CD14-positive monocyte (primary cell): ENCODE results near the gene FAM187B. TPM values are rescaled to one million over a fixed set of nuclear protein-coding genes. Genes with fewer than 3 reads are reported as not detected.
A peak's percentile ranks its signal among the peaks of the same experiment; 100 is the strongest.

Experiments used
- DNase-seq, 3 donors: peaks; one replicate each; pipeline ENCODE4 v3.0.0-alpha.2; 2011 to 2022
- H2AFZ ChIP-seq: 2 replicates; pipeline ENCODE4 v1.6.0; 2012; ENCODE audit warnings: mild to moderate bottlenecking, low read depth, low read length, inconsistent platforms; ENCODE audit not compliant: insufficient read depth, poor library complexity, severe bottlenecking
- H3K27ac ChIP-seq, 2 donors: 1 replicate in 1 of 2; 2 replicates in 1 of 2; pipeline ENCODE4 v1.5.1; 2012 to 2013; ENCODE audit warnings: low read length in 2 of 2, control low read depth in 1 of 2, inconsistent platforms in 1 of 2, low read depth in 1 of 2, mild to moderate bottlenecking in 1 of 2
- H3K27me3 ChIP-seq, 2 donors: one replicate each; pipeline versions ENCODE4 v1.6.0 to v1.6.1; 2011 to 2013; ENCODE audit warnings: low read length in 2 of 2; ENCODE audit not compliant: control insufficient read depth in 2 of 2, insufficient read depth in 2 of 2
- H3K36me3 ChIP-seq, 2 donors: replicated peaks in 1 of 2; 1 replicate in 1 of 2; 2 replicates in 1 of 2; pipeline versions ENCODE4 v1.5.1 to v1.6.1; 2012 to 2013; ENCODE audit warnings: low read length in 2 of 2, control low read depth in 1 of 2, inconsistent platforms in 1 of 2, mild to moderate bottlenecking in 1 of 2; ENCODE audit not compliant: insufficient read depth in 2 of 2, control insufficient read depth in 1 of 2
- H3K4me1 ChIP-seq, 2 donors: 1 replicate in 1 of 2; 2 replicates in 1 of 2; pipeline versions ENCODE4 v1.5.1 to v1.6.1; 2012 to 2013; ENCODE audit warnings: low read length in 2 of 2, control low read depth in 1 of 2, inconsistent platforms in 1 of 2, mild to moderate bottlenecking in 1 of 2, moderate library complexity in 1 of 2; ENCODE audit not compliant: insufficient read depth in 2 of 2, control insufficient read depth in 1 of 2
- H3K4me2 ChIP-seq: replicated peaks from 2 replicates; pipeline ENCODE3; 2012; ENCODE audit warnings: low read length, moderate library complexity, mild to moderate bottlenecking; ENCODE audit not compliant: poor library complexity, severe bottlenecking; ENCODE audit errors: extremely low read depth
- H3K4me3 ChIP-seq, 3 experiments: fragments of 200-600 bp in 1 of 3; sonication (generic) in 1 of 3; replicated peaks in 1 of 3; 1 replicate in 2 of 3; 2 replicates in 1 of 3; pipeline ENCODE4 v1.5.1; 2011 to 2013; ENCODE audit warnings: low read length in 3 of 3, mild to moderate bottlenecking in 3 of 3, control low read depth in 2 of 3, low read depth in 2 of 3, inconsistent platforms in 1 of 3, moderate library complexity in 1 of 3
- H3K79me2 ChIP-seq: 2 replicates; pipeline ENCODE4 v1.6.0; 2012; ENCODE audit warnings: mild to moderate bottlenecking, control low read depth, inconsistent platforms, low read length, moderate library complexity; ENCODE audit not compliant: insufficient read depth
- H3K9ac ChIP-seq: 2 replicates; pipeline ENCODE4 v1.6.0; 2017; ENCODE audit warnings: low read length, mild to moderate bottlenecking; ENCODE audit not compliant: insufficient read depth, poor library complexity, severe bottlenecking
- H3K9me3 ChIP-seq, 2 donors: replicated peaks in 1 of 2; 1 replicate in 1 of 2; 2 replicates in 1 of 2; pipeline versions ENCODE4 v1.5.1 to v1.6.1; 2012 to 2013; ENCODE audit warnings: low read length in 2 of 2, control low read depth in 1 of 2; ENCODE audit not compliant: control insufficient read depth in 1 of 2, insufficient read depth in 1 of 2
- H4K20me1 ChIP-seq: 2 replicates; pipeline ENCODE4 v1.6.0; 2012; ENCODE audit warnings: mild to moderate bottlenecking, low read length, control low read depth, moderate library complexity; ENCODE audit not compliant: insufficient read depth
- H3K27ac Mint-ChIP-seq, 7 donors: one replicate each; pipeline ENCODE4 v1.8.0; 2020; ENCODE audit warnings: mild to moderate bottlenecking in 7 of 7, mixed read lengths in 7 of 7, moderate library complexity in 6 of 7, inconsistent platforms in 2 of 7
- H3K27me3 Mint-ChIP-seq, 3 donors: one replicate each; pipeline ENCODE4 v1.8.0; 2021 to 2022; ENCODE audit warnings: low read depth in 3 of 3, mild to moderate bottlenecking in 3 of 3, mixed read lengths in 3 of 3, moderate library complexity in 3 of 3, inconsistent platforms in 1 of 3
- H3K36me3 Mint-ChIP-seq, 2 donors: one replicate each; pipeline ENCODE4 v1.8.0; 2020; ENCODE audit warnings: mixed read lengths in 2 of 2, inconsistent platforms in 1 of 2, mild to moderate bottlenecking in 1 of 2
- H3K4me1 Mint-ChIP-seq: one replicate; pipeline ENCODE4 v1.8.0; 2020; ENCODE audit warnings: mild to moderate bottlenecking, mixed read lengths
- H3K4me3 Mint-ChIP-seq, 2 donors: one replicate each; pipeline ENCODE4 v1.8.0; 2020; ENCODE audit warnings: mild to moderate bottlenecking in 2 of 2, mixed read lengths in 2 of 2, moderate library complexity in 1 of 2
- H3K9me3 Mint-ChIP-seq, 7 donors: one replicate each; pipeline ENCODE4 v1.8.0; 2020 to 2022; ENCODE audit warnings: mixed read lengths in 7 of 7, mild to moderate bottlenecking in 6 of 7, moderate library complexity in 6 of 7, inconsistent platforms in 2 of 7
- CTCF ChIP-seq: fragments of 200-600 bp; IDR thresholded peaks from one replicate; pipeline ENCODE4 v1.8.0; 2022; ENCODE audit warnings: antibody characterized with exemption, mild to moderate bottlenecking
- WGBS: methylation state at CpG from one replicate; pipeline ENCODE4 v1.1.5; 2013; ENCODE audit warnings: missing lambda C conversion rate; ENCODE audit not compliant: insufficient coverage; 5-methylcytosine and 5-hydroxymethylcytosine counted together
- intact Hi-C, 2 donors: fragments of 100-400 bp; cut with micrococcal nuclease; formaldehyde crosslinking; loops; one replicate each; pipeline versions ENCODE4 v1.15.0 to v1.15.1; 2023
- polyA plus RNA-seq, 3 donors: library from polyadenylated mRNA; depleted of rRNA in 1 of 3; unstranded in 2 of 3; stranded (reverse) in 1 of 3; fragments of 300-500 nt in 2 of 3; fragments of >200 nt in 1 of 3; fragmentation: Illumina TruSeq in 2 of 3; gene quantifications; 1 replicate in 2 of 3; 2 replicates in 1 of 3; pipeline ENCODE4 v1.2.3, GENCODE V29; 2012 to 2021

Gene FAM187B
- polyA plus RNA-seq, 3 donors = not detected

- H3K79me2 ChIP-seq = no peaks in the 10 kb centered on the region
- H2AFZ ChIP-seq = no peak overlapping the region
- peak; percentile 57 to 71 (median 60) for DNase-seq
- H3K4me2 ChIP-seq = no peak overlapping the region
- intact Hi-C loops = loop anchor here (2.0 to 10.0 kb wide), 3 partner anchors 103 to 249 kb away; partner anchors contain the start of gene FFAR2 (in 1 of the 2)
- no peak overlapping the region for H3K4me3 ChIP-seq
- H3K4me1 ChIP-seq = peaks cover 70 to 72% of the 10 kb centered on the region in 2 donors
- H3K9me3 ChIP-seq = peaks cover 4 to 5% of the 10 kb centered on the region in 2 donors
- H3K27ac ChIP-seq = peak overlapping the region in 1 of 2 donors; percentile 72
- peaks cover 6 to 14% of the 10 kb centered on the region in 2 donors for H3K36me3 Mint-ChIP-seq
- H3K9me3 Mint-ChIP-seq = peaks cover 3 to 25% (median 17%) of the 10 kb centered on the region in 7 donors
- WGBS = 83% methylated on average over 2 of the region's 8 CpGs
- no peak for TF ChIP-seq CTCF
- H4K20me1 ChIP-seq = no peaks in the 10 kb centered on the region
- H3K27me3 Mint-ChIP-seq = peaks cover 0 to 11% (median 0%) of the 10 kb centered on the region in 3 donors
- peaks cover 63% of the 10 kb centered on the region for H3K4me1 Mint-ChIP-seq
- H3K9ac ChIP-seq = no peak overlapping the region
- H3K27ac Mint-ChIP-seq = peak overlapping the region; percentile 23 to 97 (median 84)
- no peaks in the 10 kb centered on the region for H3K36me3 ChIP-seq
- H3K27me3 ChIP-seq = no peaks in the 10 kb centered on the region
- H3K4me3 Mint-ChIP-seq = peak overlapping the region in 1 of 2 donors; percentile 24
Measured at GRCh38 chr19:35216016-35216832, 12.3 kb downstream of the FAM187B start.

GRCh38 chr19:35214766-35215422 is 13.6 kb downstream of the FAM187B start:
- Mint-ChIP-seq H3K9me3 (peaks cover 3 to 25% (median 17%) of the 10 kb centered on the region in 7 donors), H3K4me3 (no peak overlapping the region), H3K27ac (peak overlapping the region; percentile 93 to 98 (median 97)), H3K27me3 (peaks cover 0 to 10% (median 0%) of the 10 kb centered on the region in 3 donors), H3K4me1 (peaks cover 69% of the 10 kb centered on the region), H3K36me3 (peaks cover 6 to 14% of the 10 kb centered on the region in 2 donors)
- no peak for DNase-seq
- intact Hi-C loops = loop anchor here (5.0 to 10.0 kb wide), 3 partner anchors 38 to 250 kb away; partner anchors contain the start of gene FFAR2 (in 1 of the 2)
- no peaks in the 10 kb centered on the region for H4K20me1 ChIP-seq
- H3K9ac ChIP-seq = no peak overlapping the region
- H3K9me3 ChIP-seq = peaks cover 4 to 5% of the 10 kb centered on the region in 2 donors
- WGBS = 96% methylated on average over 4 of the region's 7 CpGs
- no peak overlapping the region for H3K4me3 ChIP-seq
- H3K27ac ChIP-seq = peak overlapping the region; percentile 81 to 95
- TF ChIP-seq CTCF = no peak
- peaks cover 80 to 82% of the 10 kb centered on the region in 2 donors for H3K4me1 ChIP-seq
- H3K79me2 ChIP-seq = no peaks in the 10 kb centered on the region
- H3K36me3 ChIP-seq = no peaks in the 10 kb centered on the region
- no peak overlapping the region for H2AFZ ChIP-seq
- no peak overlapping the region for H3K4me2 ChIP-seq
- no peaks in the 10 kb centered on the region for H3K27me3 ChIP-seq
